Activated naive CD4-positive, alpha-beta T cell treated with anti-CD3 and anti-CD28 coated beads, Interleukin-2, amount 10 ng/mL, durations not matched to agents 7 days and 5 days (primary cell): ENCODE results near the gene CEP70.

Experiments
- CTCF ChIA-PET: fragments of 350-600 bp; sonication (Branson Sonifier 250); formaldehyde crosslinking; loops from one replicate; lab custom pipeline; 2021; ENCODE audit warnings: antibody characterized with exemption; lab: Charles Lee
- DNase-seq: peaks from one replicate; pipeline ENCODE4 v3.0.0-alpha.2; 2020
- H3K27ac Mint-ChIP-seq: one replicate; pipeline ENCODE4 v1.8.0; 2021; ENCODE audit warnings: mild to moderate bottlenecking, moderate library complexity, mixed read lengths
- H3K27me3 Mint-ChIP-seq: one replicate; pipeline ENCODE4 v1.8.0; 2021; ENCODE audit warnings: mild to moderate bottlenecking, mixed read lengths
- H3K36me3 Mint-ChIP-seq: one replicate; pipeline ENCODE4 v1.8.0; 2021; ENCODE audit warnings: mixed read lengths
- H3K4me1 Mint-ChIP-seq: one replicate; pipeline ENCODE4 v1.8.0; 2021; ENCODE audit warnings: mixed read lengths
- H3K4me3 Mint-ChIP-seq: one replicate; pipeline ENCODE4 v1.8.0; 2021; ENCODE audit warnings: mild to moderate bottlenecking, moderate library complexity, mixed read lengths
- H3K9me3 Mint-ChIP-seq: one replicate; pipeline ENCODE4 v1.8.0; 2021; ENCODE audit warnings: mixed read lengths

Gene CEP70

GRCh38 chr3:138467931-138468330 lies 126.1 kb downstream of the CEP70 start:
- Mint-ChIP-seq H3K9me3 (no peaks in the 10 kb centered on the region), H3K4me3 (no peak overlapping the region), H3K4me1 (no peaks in the 10 kb centered on the region), H3K36me3 (no peaks in the 10 kb centered on the region), H3K27me3 (peaks cover 36% of the 10 kb centered on the region), H3K27ac (no peak overlapping the region)
- DNase-seq = no peak
- CTCF ChIA-PET = interaction anchor here (1.6 to 3.0 kb wide), 2 partner anchors 11 to 448 kb away, joined by 6 to 12 read pairs; no protein-coding TSS in a partner anchor

- no peak for DNase-seq
- Mint-ChIP-seq H3K36me3 (no peaks in the 10 kb centered on the region), H3K4me1 (no peaks in the 10 kb centered on the region), H3K27me3 (peaks cover 32% of the 10 kb centered on the region), H3K9me3 (no peaks in the 10 kb centered on the region), H3K4me3 (no peak overlapping the region), H3K27ac (no peak overlapping the region)
- CTCF ChIA-PET = no interaction called here
These were observed 128.1 kb downstream of the CEP70 start for GRCh38 chr3:138465925-138466324.

GRCh38 chr3:138465451-138465850 lies 128.6 kb downstream of the CEP70 start:
- no peaks in the 10 kb centered on the region for H3K9me3 Mint-ChIP-seq
- H3K4me3 Mint-ChIP-seq = no peak overlapping the region

GRCh38 chr3:138464491-138464860 lies 129.6 kb downstream of the CEP70 start:
- H3K4me3 Mint-ChIP-seq = no peak overlapping the region
- H3K27me3 Mint-ChIP-seq = peaks cover 28% of the 10 kb centered on the region
- H3K4me1 Mint-ChIP-seq = no peaks in the 10 kb centered on the region
- DNase-seq = no peak
- no peaks in the 10 kb centered on the region for H3K9me3 Mint-ChIP-seq
- H3K27ac Mint-ChIP-seq = no peak overlapping the region
- H3K36me3 Mint-ChIP-seq = no peaks in the 10 kb centered on the region
- CTCF ChIA-PET = interaction anchor here (1.4 kb wide), 2 partner anchors 451 to 459 kb away, joined by 5 to 8 read pairs; no protein-coding TSS in a partner anchor

More at GRCh38 chr3:138465451-138465850, 128.6 kb downstream of the CEP70 start:
- H3K27me3 Mint-ChIP-seq = peaks cover 32% of the 10 kb centered on the region
- H3K4me1 Mint-ChIP-seq = no peaks in the 10 kb centered on the region
- DNase-seq = no peak
- no peak overlapping the region for H3K27ac Mint-ChIP-seq
- CTCF ChIA-PET = no interaction called here
- H3K36me3 Mint-ChIP-seq = no peaks in the 10 kb centered on the region

GRCh38 chr3:138463724-138464490 lies 130.2 kb downstream of the CEP70 start:
- H3K9me3 Mint-ChIP-seq = no peaks in the 10 kb centered on the region
- H3K4me3 Mint-ChIP-seq = no peak overlapping the region
- no peak overlapping the region for H3K27ac Mint-ChIP-seq
- DNase-seq = no peak
- H3K36me3 Mint-ChIP-seq = no peaks in the 10 kb centered on the region
- H3K4me1 Mint-ChIP-seq = no peaks in the 10 kb centered on the region
- H3K27me3 Mint-ChIP-seq = peaks cover 28% of the 10 kb centered on the region
- CTCF ChIA-PET = interaction anchor here (0.7 to 1.4 kb wide), 4 partner anchors 8 to 460 kb away, joined by 3 to 8 read pairs (median 4); no protein-coding TSS in a partner anchor

GRCh38 chr3:138461896-138462295 lies 132.2 kb downstream of the CEP70 start:
- Mint-ChIP-seq H3K4me3 (no peak overlapping the region), H3K27ac (no peak overlapping the region), H3K27me3 (peaks cover 18% of the 10 kb centered on the region), H3K4me1 (peaks cover 4% of the 10 kb centered on the region), H3K9me3 (no peaks in the 10 kb centered on the region), H3K36me3 (no peaks in the 10 kb centered on the region)
- DNase-seq = no peak
- CTCF ChIA-PET = interaction anchor here (0.8 to 1.7 kb wide), 2 partner anchors 17 to 125 kb away, joined by 3 to 4 read pairs; no protein-coding TSS in a partner anchor

- H3K36me3 Mint-ChIP-seq = no peaks in the 10 kb centered on the region
- H3K4me3 Mint-ChIP-seq = no peak overlapping the region
- CTCF ChIA-PET = interaction anchor here (1.7 kb wide), 1 partner anchor 18 kb away, joined by 4 read pairs; no protein-coding TSS in a partner anchor
These were observed 132.8 kb downstream of the CEP70 start for GRCh38 chr3:138461246-138461645.

GRCh38 chr3:138460536-138461205 lies 133.4 kb downstream of the CEP70 start:
- Mint-ChIP-seq H3K27ac (no peak overlapping the region), H3K9me3 (no peaks in the 10 kb centered on the region), H3K36me3 (no peaks in the 10 kb centered on the region), H3K4me1 (peaks cover 16% of the 10 kb centered on the region), H3K4me3 (no peak overlapping the region), H3K27me3 (peaks cover 23% of the 10 kb centered on the region)
- DNase-seq = no peak
- CTCF ChIA-PET = interaction anchor here (1.7 kb wide), 1 partner anchor 19 kb away, joined by 4 read pairs; no protein-coding TSS in a partner anchor

More at GRCh38 chr3:138461246-138461645, 132.8 kb downstream of the CEP70 start:
- Mint-ChIP-seq H3K27ac (no peak overlapping the region), H3K27me3 (peaks cover 18% of the 10 kb centered on the region), H3K4me1 (peaks cover 10% of the 10 kb centered on the region), H3K9me3 (no peaks in the 10 kb centered on the region)
- DNase-seq = no peak

- no peak for DNase-seq
- peaks cover 19% of the 10 kb centered on the region for H3K4me1 Mint-ChIP-seq
- H3K9me3 Mint-ChIP-seq = no peaks in the 10 kb centered on the region
- no peak overlapping the region for H3K4me3 Mint-ChIP-seq
- H3K27ac Mint-ChIP-seq = no peak overlapping the region
- CTCF ChIA-PET = interaction anchor here (1.3 to 1.5 kb wide), 2 partner anchors 19 to 463 kb away, joined by 6 to 8 read pairs; no protein-coding TSS in a partner anchor
- H3K36me3 Mint-ChIP-seq = no peaks in the 10 kb centered on the region
- H3K27me3 Mint-ChIP-seq = peaks cover 21% of the 10 kb centered on the region
These were observed 134.2 kb downstream of the CEP70 start for GRCh38 chr3:138459619-138460535.

- Mint-ChIP-seq H3K9me3 (no peaks in the 10 kb centered on the region), H3K27ac (no peak overlapping the region), H3K4me3 (no peak overlapping the region), H3K27me3 (peaks cover 18% of the 10 kb centered on the region), H3K36me3 (no peaks in the 10 kb centered on the region), H3K4me1 (peaks cover 19% of the 10 kb centered on the region)
- DNase-seq = no peak
- CTCF ChIA-PET = interaction anchor here (1.3 to 1.5 kb wide), 2 partner anchors 20 to 464 kb away, joined by 6 to 8 read pairs; no protein-coding TSS in a partner anchor
These were observed 135.1 kb downstream of the CEP70 start for GRCh38 chr3:138458774-138459499.

GRCh38 chr3:138457863-138458735 lies 136.0 kb downstream of the CEP70 start:
- peaks cover 19% of the 10 kb centered on the region for H3K4me1 Mint-ChIP-seq
- H3K9me3 Mint-ChIP-seq = no peaks in the 10 kb centered on the region
- CTCF ChIA-PET = no interaction called here
- no peak overlapping the region for H3K27ac Mint-ChIP-seq
- H3K4me3 Mint-ChIP-seq = no peak overlapping the region
- DNase-seq = no peak
- peaks cover 16% of the 10 kb centered on the region for H3K27me3 Mint-ChIP-seq
- H3K36me3 Mint-ChIP-seq = no peaks in the 10 kb centered on the region
